HEK293 (cell line): ENCODE data around the gene TRAPPC1.

Experiments
- CTCF ChIA-PET: fragments of 350-600 bp; formaldehyde crosslinking; extraction: SDS; loops from one replicate; lab custom pipeline; 2021; ENCODE audit warnings: antibody characterized with exemption; lab: Yijun Ruan, JAX
- POLR2A ChIA-PET: fragments of 300-600 bp; formaldehyde crosslinking; extraction: SDS; loops from one replicate; lab custom pipeline; 2020; ENCODE audit warnings: antibody characterized with exemption, inconsistent platforms; lab: Yijun Ruan, JAX
- H3K27ac ChIP-seq: fragments of 200-500 bp; sonication (Bioruptor generic); 2 replicates; pipeline ENCODE4 v1.5.1; 2014; ENCODE audit warnings: low read depth, low read length, control low read depth, inconsistent platforms; ENCODE audit errors: extremely low read depth
- H3K36me3 ChIP-seq, 2 experiments: fragments of 200-500 bp in 1 of 2; sonication (Bioruptor generic) in 1 of 2; 1 replicate in 1 of 2; 2 replicates in 1 of 2; pipeline ENCODE4 v1.5.1; 2014 to 2017; ENCODE audit warnings: inconsistent platforms in 2 of 2, low read length in 2 of 2; ENCODE audit not compliant: control insufficient read depth in 2 of 2, insufficient read depth in 1 of 2
- H3K4me1 ChIP-seq: fragments of 200-500 bp; sonication (Bioruptor generic); 2 replicates; pipeline ENCODE4 v1.5.1; 2014; ENCODE audit warnings: mild to moderate bottlenecking, low read length, inconsistent platforms; ENCODE audit not compliant: control insufficient read depth, insufficient read depth
- H3K4me3 ChIP-seq: 2 replicates; pipeline ENCODE4 v1.5.1; 2011; ENCODE audit warnings: low read depth, mild to moderate bottlenecking, control low read depth, low read length, moderate library complexity
- H3K9me3 ChIP-seq: fragments of 200-500 bp; sonication (Bioruptor generic); 2 replicates; pipeline ENCODE4 v1.5.1; 2014; ENCODE audit warnings: low read depth, low read length, inconsistent platforms; ENCODE audit not compliant: control insufficient read depth, insufficient read depth
- EGR2 ChIP-seq: fragments of 450-650 bp; formaldehyde crosslinking; IDR thresholded peaks from 2 replicates; pipeline ENCODE4 v1.5.1; 2016; ENCODE audit warnings: low read depth, missing biosample characterization, missing genetic modification characterization
- GLI4 ChIP-seq: fragments of 450-650 bp; formaldehyde crosslinking; IDR thresholded peaks from 2 replicates; pipeline ENCODE4 v1.5.1; 2016; ENCODE audit warnings: missing biosample characterization, missing genetic modification characterization
- ZBTB1 ChIP-seq: fragments of 450-650 bp; formaldehyde crosslinking; IDR thresholded peaks from 2 replicates; pipeline ENCODE4 v1.5.1; 2016; ENCODE audit warnings: missing biosample characterization, missing genetic modification characterization
- ZFP3 ChIP-seq: fragments of 450-650 bp; formaldehyde crosslinking; IDR thresholded peaks from 2 replicates; pipeline ENCODE4 v1.5.1; 2016; ENCODE audit warnings: low read depth, missing biosample characterization, missing genetic modification characterization
- ZNF132 ChIP-seq: fragments of 450-650 bp; formaldehyde crosslinking; IDR thresholded peaks from 2 replicates; pipeline ENCODE4 v1.5.1; 2017; ENCODE audit warnings: missing biosample characterization, missing genetic modification characterization, borderline replicate concordance
- ZNF146 ChIP-seq: fragments of 450-650 bp; formaldehyde crosslinking; IDR thresholded peaks from 2 replicates; pipeline ENCODE4 v1.5.1; 2016; ENCODE audit warnings: missing biosample characterization, missing genetic modification characterization
- ZNF184 ChIP-seq: fragments of 450-650 bp; IDR thresholded peaks from 2 replicates; pipeline ENCODE4 v1.5.1; 2018; ENCODE audit warnings: missing biosample characterization, mild to moderate bottlenecking, missing genetic modification characterization
- ZNF202 ChIP-seq: fragments of 450-650 bp; formaldehyde crosslinking; IDR thresholded peaks from 2 replicates; pipeline ENCODE4 v1.5.1; 2016; ENCODE audit warnings: missing biosample characterization, missing genetic modification characterization, borderline replicate concordance
- ZNF510 ChIP-seq: fragments of 450-650 bp; formaldehyde crosslinking; IDR thresholded peaks from 2 replicates; pipeline ENCODE4 v1.5.1; 2018; ENCODE audit warnings: mild to moderate bottlenecking, missing genetic modification characterization, missing biosample characterization; ENCODE audit not compliant: insufficient replicate concordance
- ZNF544 ChIP-seq: fragments of 450-650 bp; formaldehyde crosslinking; IDR thresholded peaks from 2 replicates; pipeline ENCODE4 v1.5.0; 2017; ENCODE audit warnings: missing biosample characterization, missing genetic modification characterization
- ZNF621 ChIP-seq: fragments of 450-650 bp; formaldehyde crosslinking; IDR thresholded peaks from 2 replicates; pipeline ENCODE4 v1.5.1; 2017; ENCODE audit warnings: missing biosample characterization, missing genetic modification characterization
- ZNF785 ChIP-seq: fragments of 450-650 bp; formaldehyde crosslinking; IDR thresholded peaks from 2 replicates; pipeline ENCODE4 v1.5.1; 2016; ENCODE audit warnings: missing biosample characterization, missing genetic modification characterization
- ZSCAN30 ChIP-seq: fragments of 450-650 bp; IDR thresholded peaks from 2 replicates; pipeline ENCODE4 v1.5.1; 2018; ENCODE audit warnings: missing biosample characterization, mild to moderate bottlenecking, missing genetic modification characterization, moderate library complexity
- ZXDB ChIP-seq: fragments of 450-650 bp; formaldehyde crosslinking; IDR thresholded peaks from 2 replicates; pipeline ENCODE4 v1.5.1; 2016; ENCODE audit warnings: missing biosample characterization, missing genetic modification characterization
- TF ChIP-seq, protein P1 (sequence below): fragments of 450-650 bp; IDR thresholded peaks from 2 replicates; pipeline ENCODE4 v1.5.1; 2018; ENCODE audit warnings: missing biosample characterization, missing genetic modification characterization
- TF ChIP-seq, protein P2 (sequence below): fragments of 450-650 bp; formaldehyde crosslinking; conservative IDR thresholded peaks from 2 replicates; pipeline ENCODE4 v1.5.1; 2016; ENCODE audit warnings: low read depth, missing biosample characterization, missing genetic modification characterization

Gene TRAPPC1

DNA sequence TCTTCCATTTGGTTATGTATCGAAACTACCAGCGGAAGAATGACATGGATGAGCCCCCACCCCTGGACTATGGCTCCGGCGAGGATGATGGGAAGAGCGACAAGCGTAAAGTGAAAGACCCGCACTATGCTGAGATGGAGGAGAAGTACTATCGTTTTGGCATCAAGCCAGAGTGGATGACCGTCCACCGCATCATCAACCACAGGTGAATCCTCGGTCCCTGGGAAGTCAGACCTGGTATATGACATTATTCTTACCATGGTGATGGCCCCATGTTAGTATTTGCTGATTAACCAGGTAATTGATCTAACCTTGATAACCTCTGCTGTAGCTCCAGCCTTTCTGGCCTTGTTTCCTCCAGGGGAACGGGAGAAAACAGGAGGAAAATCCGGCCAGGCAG is 34.7 kb downstream of the TRAPPC1 start (continued):
- TF ChIP-seq ZXDB (tag by site-specific recombination), result no peak
- TF ChIP-seq ZNF132, result no peak
- TF ChIP-seq ZNF785 (tag by site-specific recombination), result no peak
- TF ChIP-seq ZSCAN30 (tag by site-specific recombination), result no peak
- no peak for TF ChIP-seq ZNF146 (tag by site-specific recombination)
- TF ChIP-seq ZNF202 (tag by site-specific recombination), result no peak
- TF ChIP-seq ZNF544 (tag by site-specific recombination), result no peak
- TF ChIP-seq GLI4 (tag by site-specific recombination), result no peak
- TF ChIP-seq EGR2, result no peak
- TF ChIP-seq ZNF184, result no peak
- no peak for TF ChIP-seq ZNF510 (tag by site-specific recombination)
- no peak for TF ChIP-seq ZBTB1 (tag by site-specific recombination)

DNA sequence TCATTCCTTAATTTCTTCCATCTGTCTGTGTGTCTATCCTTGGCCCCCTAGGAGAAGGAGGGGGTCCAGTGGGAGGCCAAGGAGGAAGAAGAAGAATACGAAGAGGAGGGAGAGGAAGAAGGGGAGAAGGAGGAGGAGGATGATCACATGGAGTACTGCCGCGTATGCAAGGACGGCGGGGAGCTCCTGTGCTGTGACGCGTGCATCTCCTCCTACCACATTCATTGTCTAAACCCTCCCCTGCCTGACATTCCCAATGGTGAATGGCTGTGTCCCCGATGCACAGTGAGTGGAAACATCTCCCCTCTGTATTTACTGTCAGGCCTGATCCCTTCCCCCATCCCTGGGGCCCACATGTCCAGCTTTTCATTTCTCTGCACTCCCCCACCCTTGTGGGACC is 36.9 kb downstream of the TRAPPC1 start:
- TF ChIP-seq ZFP3 (tag by site-specific recombination), result no peak
- TF ChIP-seq, protein P1, sequence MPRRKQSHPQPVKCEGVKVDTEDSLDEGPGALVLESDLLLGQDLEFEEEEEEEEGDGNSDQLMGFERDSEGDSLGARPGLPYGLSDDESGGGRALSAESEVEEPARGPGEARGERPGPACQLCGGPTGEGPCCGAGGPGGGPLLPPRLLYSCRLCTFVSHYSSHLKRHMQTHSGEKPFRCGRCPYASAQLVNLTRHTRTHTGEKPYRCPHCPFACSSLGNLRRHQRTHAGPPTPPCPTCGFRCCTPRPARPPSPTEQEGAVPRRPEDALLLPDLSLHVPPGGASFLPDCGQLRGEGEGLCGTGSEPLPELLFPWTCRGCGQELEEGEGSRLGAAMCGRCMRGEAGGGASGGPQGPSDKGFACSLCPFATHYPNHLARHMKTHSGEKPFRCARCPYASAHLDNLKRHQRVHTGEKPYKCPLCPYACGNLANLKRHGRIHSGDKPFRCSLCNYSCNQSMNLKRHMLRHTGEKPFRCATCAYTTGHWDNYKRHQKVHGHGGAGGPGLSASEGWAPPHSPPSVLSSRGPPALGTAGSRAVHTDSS (tag by site-specific recombination), result peak; percentile 47; the same call in 1 of the 2 replicates
- Histone ChIP-seq H3K9me3 (no peaks in the 10 kb centered on the region), H3K36me3 (peaks cover 75 to 86% of the 10 kb centered on the region in 2 experiments), H3K4me3 (no peak overlapping the region), H3K27ac (no peak overlapping the region), H3K4me1 (no peaks in the 10 kb centered on the region)
- CTCF ChIA-PET, result interaction anchor here (0.7 to 6.8 kb wide), 3 partner anchors 32 to 70 kb away, joined by 3 to 94 read pairs (median 3); no protein-coding TSS in a partner anchor
- POLR2A ChIA-PET, result interaction anchor here (0.6 kb wide), 1 partner anchor 65 kb away, joined by 5 read pairs; no protein-coding TSS in a partner anchor

- Histone ChIP-seq H3K4me1 (peaks cover 5% of the 10 kb centered on the region), H3K36me3 (peaks cover 69 to 85% of the 10 kb centered on the region in 2 experiments), H3K9me3 (no peaks in the 10 kb centered on the region), H3K27ac (no peak overlapping the region), H3K4me3 (no peak overlapping the region)
- TF ChIP-seq, protein P2, sequence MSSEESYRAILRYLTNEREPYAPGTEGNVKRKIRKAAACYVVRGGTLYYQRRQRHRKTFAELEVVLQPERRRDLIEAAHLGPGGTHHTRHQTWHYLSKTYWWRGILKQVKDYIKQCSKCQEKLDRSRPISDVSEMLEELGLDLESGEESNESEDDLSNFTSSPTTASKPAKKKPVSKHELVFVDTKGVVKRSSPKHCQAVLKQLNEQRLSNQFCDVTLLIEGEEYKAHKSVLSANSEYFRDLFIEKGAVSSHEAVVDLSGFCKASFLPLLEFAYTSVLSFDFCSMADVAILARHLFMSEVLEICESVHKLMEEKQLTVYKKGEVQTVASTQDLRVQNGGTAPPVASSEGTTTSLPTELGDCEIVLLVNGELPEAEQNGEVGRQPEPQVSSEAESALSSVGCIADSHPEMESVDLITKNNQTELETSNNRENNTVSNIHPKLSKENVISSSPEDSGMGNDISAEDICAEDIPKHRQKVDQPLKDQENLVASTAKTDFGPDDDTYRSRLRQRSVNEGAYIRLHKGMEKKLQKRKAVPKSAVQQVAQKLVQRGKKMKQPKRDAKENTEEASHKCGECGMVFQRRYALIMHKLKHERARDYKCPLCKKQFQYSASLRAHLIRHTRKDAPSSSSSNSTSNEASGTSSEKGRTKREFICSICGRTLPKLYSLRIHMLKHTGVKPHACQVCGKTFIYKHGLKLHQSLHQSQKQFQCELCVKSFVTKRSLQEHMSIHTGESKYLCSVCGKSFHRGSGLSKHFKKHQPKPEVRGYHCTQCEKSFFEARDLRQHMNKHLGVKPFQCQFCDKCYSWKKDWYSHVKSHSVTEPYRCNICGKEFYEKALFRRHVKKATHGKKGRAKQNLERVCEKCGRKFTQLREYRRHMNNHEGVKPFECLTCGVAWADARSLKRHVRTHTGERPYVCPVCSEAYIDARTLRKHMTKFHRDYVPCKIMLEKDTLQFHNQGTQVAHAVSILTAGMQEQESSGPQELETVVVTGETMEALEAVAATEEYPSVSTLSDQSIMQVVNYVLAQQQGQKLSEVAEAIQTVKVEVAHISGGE (tag by site-specific recombination), result 0 out of 2 replicates have a peak, but pooled peaks have one; percentile 14
- TF ChIP-seq ZNF621, result no peak
- ChIA-PET CTCF (interaction anchor here (0.7 kb wide), 1 partner anchor 59 kb away, joined by 3 read pairs; no protein-coding TSS in a partner anchor), POLR2A (no interaction called here)
Measured at GRCh38 chr17:7894226-7894625, 37.5 kb downstream of the TRAPPC1 start.
